Measurements from ENCODE around the gene VSIG10L2. TPM values are rescaled to one million over a fixed set of nuclear protein-coding genes. Genes with fewer than 3 reads are reported as not detected.

The VSIG10L2 gene
- total RNA-seq, 1 experiment from 2014 or later: not detected

GRCh38 chr11:125902927-125903710 is 42.7 kb upstream of the VSIG10L2 start, which contains the start of gene PUS3:
PUS3 (minus strand) TSS chr11:125903206; CDS start chr11:125896284, 6,922 bp downstream.
- no TSS peak for BruUV-seq (replicated peaks)
- CTCF ChIA-PET: interaction anchor here (0.7 to 1.1 kb wide), 4 partner anchors 11 to 349 kb away, joined by 3 to 8 read pairs (median 4); no protein-coding TSS in a partner anchor
- peaks cover 3 to 8% of the 10 kb centered on the region in 2 experiments; a peak in 2 of 4 replicates for H3K4me1 ChIP-seq (ENCODE audit: control insufficient read depth in 1 of 2, insufficient read depth in 2 of 2, low read length in 2 of 2)
- peak; percentile 75 for TF ChIP-seq YY1 (IDR thresholded peaks at IDR 0.05; ENCODE audit: extremely low read depth, insufficient replicate concordance, low read depth, low read length)
- TF ChIP-seq, protein P1, sequence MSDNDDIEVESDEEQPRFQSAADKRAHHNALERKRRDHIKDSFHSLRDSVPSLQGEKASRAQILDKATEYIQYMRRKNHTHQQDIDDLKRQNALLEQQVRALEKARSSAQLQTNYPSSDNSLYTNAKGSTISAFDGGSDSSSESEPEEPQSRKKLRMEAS (IDR thresholded peaks at IDR 0.05): peak; percentile 75
- no peak for TF ChIP-seq EGR1 (IDR thresholded peaks at IDR 0.05; ENCODE audit: low read depth)
- peak; percentile 56 for TF ChIP-seq SP1 (IDR thresholded peaks at IDR 0.05; ENCODE audit: low read depth)
- TF ChIP-seq TCF7L2 (IDR thresholded peaks at IDR 0.05; ENCODE audit: borderline replicate concordance, extremely low read depth, insufficient read depth, insufficient read length): no peak
- no peak for TF ChIP-seq JUND (IDR thresholded peaks at IDR 0.05)
- TF ChIP-seq, protein P2, sequence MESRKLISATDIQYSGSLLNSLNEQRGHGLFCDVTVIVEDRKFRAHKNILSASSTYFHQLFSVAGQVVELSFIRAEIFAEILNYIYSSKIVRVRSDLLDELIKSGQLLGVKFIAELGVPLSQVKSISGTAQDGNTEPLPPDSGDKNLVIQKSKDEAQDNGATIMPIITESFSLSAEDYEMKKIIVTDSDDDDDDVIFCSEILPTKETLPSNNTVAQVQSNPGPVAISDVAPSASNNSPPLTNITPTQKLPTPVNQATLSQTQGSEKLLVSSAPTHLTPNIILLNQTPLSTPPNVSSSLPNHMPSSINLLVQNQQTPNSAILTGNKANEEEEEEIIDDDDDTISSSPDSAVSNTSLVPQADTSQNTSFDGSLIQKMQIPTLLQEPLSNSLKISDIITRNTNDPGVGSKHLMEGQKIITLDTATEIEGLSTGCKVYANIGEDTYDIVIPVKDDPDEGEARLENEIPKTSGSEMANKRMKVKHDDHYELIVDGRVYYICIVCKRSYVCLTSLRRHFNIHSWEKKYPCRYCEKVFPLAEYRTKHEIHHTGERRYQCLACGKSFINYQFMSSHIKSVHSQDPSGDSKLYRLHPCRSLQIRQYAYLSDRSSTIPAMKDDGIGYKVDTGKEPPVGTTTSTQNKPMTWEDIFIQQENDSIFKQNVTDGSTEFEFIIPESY (IDR thresholded peaks at IDR 0.05; ENCODE audit: extremely low read depth, insufficient replicate concordance, low read length): no peak
- TF ChIP-seq REST (IDR thresholded peaks at IDR 0.05; ENCODE audit: low read depth): peak; percentile 54
- TF ChIP-seq, protein P3, sequence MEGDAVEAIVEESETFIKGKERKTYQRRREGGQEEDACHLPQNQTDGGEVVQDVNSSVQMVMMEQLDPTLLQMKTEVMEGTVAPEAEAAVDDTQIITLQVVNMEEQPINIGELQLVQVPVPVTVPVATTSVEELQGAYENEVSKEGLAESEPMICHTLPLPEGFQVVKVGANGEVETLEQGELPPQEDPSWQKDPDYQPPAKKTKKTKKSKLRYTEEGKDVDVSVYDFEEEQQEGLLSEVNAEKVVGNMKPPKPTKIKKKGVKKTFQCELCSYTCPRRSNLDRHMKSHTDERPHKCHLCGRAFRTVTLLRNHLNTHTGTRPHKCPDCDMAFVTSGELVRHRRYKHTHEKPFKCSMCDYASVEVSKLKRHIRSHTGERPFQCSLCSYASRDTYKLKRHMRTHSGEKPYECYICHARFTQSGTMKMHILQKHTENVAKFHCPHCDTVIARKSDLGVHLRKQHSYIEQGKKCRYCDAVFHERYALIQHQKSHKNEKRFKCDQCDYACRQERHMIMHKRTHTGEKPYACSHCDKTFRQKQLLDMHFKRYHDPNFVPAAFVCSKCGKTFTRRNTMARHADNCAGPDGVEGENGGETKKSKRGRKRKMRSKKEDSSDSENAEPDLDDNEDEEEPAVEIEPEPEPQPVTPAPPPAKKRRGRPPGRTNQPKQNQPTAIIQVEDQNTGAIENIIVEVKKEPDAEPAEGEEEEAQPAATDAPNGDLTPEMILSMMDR (IDR thresholded peaks at IDR 0.05 in 2 of 3, conservative IDR thresholded peaks at IDR 0.05 in 1 of 3; ENCODE audit: borderline replicate concordance in 1 of 3, insufficient read depth in 1 of 3, low read depth in 2 of 3, low read length in 2 of 3): no peak
- peak; percentile 87 for TF ChIP-seq SIN3A (IDR thresholded peaks at IDR 0.05; ENCODE audit: low read depth)
- TF ChIP-seq ZNF274 (IDR thresholded peaks at IDR 0.05; ENCODE audit: low read depth, low read length): no peak
- no peak for TF ChIP-seq CEBPB (IDR thresholded peaks at IDR 0.05; ENCODE audit: low read depth)
- TF ChIP-seq ZFX (IDR thresholded peaks at IDR 0.05): no peak
- peak; percentile 63 for TF ChIP-seq SRF (IDR thresholded peaks at IDR 0.05; ENCODE audit: low read depth)
- no peak for TF ChIP-seq EZH2phosphoT487 (IDR thresholded peaks at IDR 0.05; ENCODE audit: borderline replicate concordance)
- TF ChIP-seq POLR2A (IDR thresholded peaks at IDR 0.05; ENCODE audit: borderline replicate concordance, extremely low read depth, insufficient read depth, insufficient read length): peak; percentile 66
- TF ChIP-seq FOSL1 (IDR thresholded peaks at IDR 0.05; ENCODE audit: low read depth): no peak
- no peak for TF ChIP-seq RAD21 (IDR thresholded peaks at IDR 0.05; ENCODE audit: low read depth)
- no peak for TF ChIP-seq EZH2 (IDR thresholded peaks at IDR 0.05)

More at GRCh38 chr11:125902927-125903710, 42.7 kb upstream of the VSIG10L2 start, which contains the start of gene PUS3:
- H3K4me3 ChIP-seq (replicated peaks in 1 of 2; ENCODE audit: low read depth in 1 of 2, low read length in 2 of 2): peak within 1 kb of the TSS; percentile 63 to 82
- H4K20me1 ChIP-seq (ENCODE audit: insufficient read depth): 0 out of 2 replicates have a peak, but pooled peaks cover 4% of the 10 kb centered on the region
- H3K79me2 ChIP-seq (ENCODE audit: insufficient read depth, low read length): peaks cover 44% of the 10 kb centered on the region
- H3K27me3 ChIP-seq (ENCODE audit: insufficient read depth, low read length): peaks cover 8% of the 10 kb centered on the region; the same call in 1 of the 2 replicates
- RAD21 ChIA-PET (ENCODE audit: low non-redundant PET in 1 of 2, low total read pairs in 2 of 2, uncharacterized antibody in 2 of 2, unreplicated experiment in 2 of 2): interaction anchor here (0.7 kb wide), 2 partner anchors 15 to 222 kb away, joined by 4 read pairs; no protein-coding TSS in a partner anchor
- POLR2A ChIA-PET: interaction anchor here (0.6 to 1.4 kb wide), 4 partner anchors 10 to 316 kb away, joined by 3 to 13 read pairs (median 4); partner anchors contain the start of gene HYLS1
- peaks cover 17 to 20% of the 10 kb centered on the region in 2 experiments; a peak in 3 of 4 replicates for H3K36me3 ChIP-seq (ENCODE audit: control insufficient read depth in 1 of 2, insufficient read depth in 2 of 2, low read length in 2 of 2)
- peak within 1 kb of the TSS; percentile 74 for H3K9ac ChIP-seq (ENCODE audit: low read length)
- ATAC-seq (peak; percentile 97), DNase-seq (ENCODE audit: low read depth, low spot score) (peak; percentile 73)
- H3K9me2 ChIP-seq (ENCODE audit: insufficient read depth): no peaks in the 10 kb centered on the region
- H2AFZ ChIP-seq (ENCODE audit: low read depth, low read length, poor library complexity, severe bottlenecking): peak within 1 kb of the TSS; percentile 32
- intact Hi-C loops (cut with micrococcal nuclease): no loop called here
- H3K9me3 ChIP-seq (ENCODE audit: control insufficient read depth in 1 of 2, insufficient read depth in 1 of 2, low read depth in 1 of 2, low read length in 2 of 2): no peaks in the 10 kb centered on the region
- H3K27ac ChIP-seq (ENCODE audit: low read depth, low read length): peak within 1 kb of the TSS; percentile 65
- peak within 1 kb of the TSS; percentile 79 for H3K4me2 ChIP-seq (ENCODE audit: low read length)
